ENCODE results near the gene ZBTB3. TPM values are rescaled to one million over a fixed set of nuclear protein-coding genes. Genes with fewer than 3 reads are reported as not detected.

ZBTB3 gene
- total and polyA plus RNA-seq, 2 of the 13 experiments (the other 11 are each of a cell fraction or from before 2014, with no cell fraction given): 3.4 to 5.2 TPM

DNA sequence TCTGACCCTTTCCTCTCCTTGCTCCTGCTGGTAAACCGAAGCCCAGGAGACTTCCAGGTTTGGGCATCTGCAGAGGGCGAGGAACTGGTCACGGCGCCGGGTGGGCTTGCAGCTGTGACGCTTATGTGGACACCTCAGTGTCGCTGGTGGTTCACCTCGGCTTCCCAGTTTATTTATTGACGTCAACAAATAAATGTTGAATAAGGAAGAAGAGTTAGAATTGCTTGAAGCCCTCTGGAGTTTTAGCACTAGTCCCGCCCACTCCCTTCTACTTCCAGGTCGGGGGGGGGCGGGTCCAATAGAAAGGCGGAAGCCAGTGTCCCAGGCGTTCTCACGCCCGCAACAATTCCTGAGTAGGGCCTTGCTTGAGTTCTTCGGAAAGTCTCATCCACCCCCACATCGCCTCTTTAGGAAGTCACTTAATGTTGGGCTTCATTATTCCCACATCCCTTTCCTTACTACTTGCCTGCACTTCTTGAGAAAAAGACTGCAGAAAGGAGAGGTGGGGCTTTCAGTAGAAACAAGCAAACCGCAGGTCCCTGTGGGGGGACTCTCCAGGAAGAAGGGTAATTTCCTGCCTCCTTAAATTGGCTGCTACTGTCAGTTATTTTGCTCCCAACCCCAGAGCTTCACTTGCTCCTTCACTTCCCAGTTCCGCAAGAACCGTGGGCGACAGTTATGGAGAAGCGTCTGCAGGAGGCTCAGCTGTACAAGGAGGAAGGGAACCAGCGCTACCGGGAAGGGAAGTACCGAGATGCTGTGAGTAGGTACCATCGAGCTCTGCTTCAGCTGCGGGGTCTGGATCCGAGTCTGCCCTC, 25.6 kb downstream of the ZBTB3 start, which contains the start of gene TTC9C (continued):
- TF ChIP-seq CREBL2 (CRISPR knock-in tag; IDR thresholded peaks at IDR 0.05; ENCODE audit: borderline replicate concordance) (no peak), BCL6 (CRISPR knock-in tag; IDR thresholded peaks at IDR 0.05) (no peak), SNRNP70 (IDR thresholded peaks at IDR 0.05; ENCODE audit: low read depth, low read length) (no peak), STAG1 (CRISPR knock-in tag; IDR thresholded peaks at IDR 0.05) (no peak), ZNF33B (CRISPR knock-in tag; IDR thresholded peaks at IDR 0.05) (no peak), FOXK1 (CRISPR knock-in tag; IDR thresholded peaks at IDR 0.05; ENCODE audit: borderline replicate concordance, low read depth) (no peak), THRA (CRISPR knock-in tag; IDR thresholded peaks at IDR 0.05; ENCODE audit: borderline replicate concordance) (no peak), ZNF382 (CRISPR knock-in tag; IDR thresholded peaks at IDR 0.05; ENCODE audit: borderline replicate concordance) (no peak), NFATC3 (CRISPR knock-in tag; IDR thresholded peaks at IDR 0.05) (no peak), MYC (CRISPR knock-in tag; IDR thresholded peaks at IDR 0.05; ENCODE audit: borderline replicate concordance) (peak; percentile 26; the same call in 1 of the 2 replicates), RXRB (CRISPR knock-in tag; IDR thresholded peaks at IDR 0.05; ENCODE audit: borderline replicate concordance) (no peak; the same call in 1 of the 2 replicates), JUND (CRISPR knock-in tag; IDR thresholded peaks at IDR 0.05) (no peak), ZNF367 (CRISPR knock-in tag; IDR thresholded peaks at IDR 0.05; ENCODE audit: borderline replicate concordance) (no peak), ARID3A (IDR thresholded peaks at IDR 0.05; ENCODE audit: low read depth, low read length) (no peak), ELF4 (CRISPR knock-in tag; IDR thresholded peaks at IDR 0.05; ENCODE audit: borderline replicate concordance) (0 out of 2 replicates have a peak, but pooled peaks have one; percentile 16), PHF5A (CRISPR knock-in tag; IDR thresholded peaks at IDR 0.05; ENCODE audit: low read depth, unreplicated experiment) (peak; percentile 32), NRL (CRISPR knock-in tag; IDR thresholded peaks at IDR 0.05; ENCODE audit: borderline replicate concordance) (no peak), THAP7 (CRISPR knock-in tag; IDR thresholded peaks at IDR 0.05) (no peak), ZNF773 (CRISPR knock-in tag; IDR thresholded peaks at IDR 0.05; ENCODE audit: borderline replicate concordance) (no peak), GATAD1 (CRISPR knock-in tag; IDR thresholded peaks at IDR 0.05) (peak; percentile 80), NR2F1 (CRISPR knock-in tag; IDR thresholded peaks at IDR 0.05) (no peak)
- TF ChIP-seq, protein P1, sequence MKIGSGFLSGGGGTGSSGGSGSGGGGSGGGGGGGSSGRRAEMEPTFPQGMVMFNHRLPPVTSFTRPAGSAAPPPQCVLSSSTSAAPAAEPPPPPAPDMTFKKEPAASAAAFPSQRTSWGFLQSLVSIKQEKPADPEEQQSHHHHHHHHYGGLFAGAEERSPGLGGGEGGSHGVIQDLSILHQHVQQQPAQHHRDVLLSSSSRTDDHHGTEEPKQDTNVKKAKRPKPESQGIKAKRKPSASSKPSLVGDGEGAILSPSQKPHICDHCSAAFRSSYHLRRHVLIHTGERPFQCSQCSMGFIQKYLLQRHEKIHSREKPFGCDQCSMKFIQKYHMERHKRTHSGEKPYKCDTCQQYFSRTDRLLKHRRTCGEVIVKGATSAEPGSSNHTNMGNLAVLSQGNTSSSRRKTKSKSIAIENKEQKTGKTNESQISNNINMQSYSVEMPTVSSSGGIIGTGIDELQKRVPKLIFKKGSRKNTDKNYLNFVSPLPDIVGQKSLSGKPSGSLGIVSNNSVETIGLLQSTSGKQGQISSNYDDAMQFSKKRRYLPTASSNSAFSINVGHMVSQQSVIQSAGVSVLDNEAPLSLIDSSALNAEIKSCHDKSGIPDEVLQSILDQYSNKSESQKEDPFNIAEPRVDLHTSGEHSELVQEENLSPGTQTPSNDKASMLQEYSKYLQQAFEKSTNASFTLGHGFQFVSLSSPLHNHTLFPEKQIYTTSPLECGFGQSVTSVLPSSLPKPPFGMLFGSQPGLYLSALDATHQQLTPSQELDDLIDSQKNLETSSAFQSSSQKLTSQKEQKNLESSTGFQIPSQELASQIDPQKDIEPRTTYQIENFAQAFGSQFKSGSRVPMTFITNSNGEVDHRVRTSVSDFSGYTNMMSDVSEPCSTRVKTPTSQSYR (CRISPR knock-in tag; IDR thresholded peaks at IDR 0.05; ENCODE audit: borderline replicate concordance): no peak
